ENCODE data around the gene SYTL2.
A peak's percentile ranks its signal among the peaks of the same experiment; 100 is the strongest.
"Not testable (repeated sequence)": the region's sequence is repeated elsewhere in the genome, so short reads cannot be mapped to it uniquely, and the experiment has no call there.

Gene SYTL2

GRCh38 chr11:85672105-85672902 lies 138.6 kb downstream of the SYTL2 start:
- FAIRE-seq, result no peak

GRCh38 chr11:85670949-85671663 lies 139.8 kb downstream of the SYTL2 start:
- FAIRE-seq, result not testable (repeated sequence)

- FAIRE-seq, result peak; percentile 19
Measured at GRCh38 chr11:85668157-85668556, 142.8 kb downstream of the SYTL2 start.

- no peak for FAIRE-seq
Measured at GRCh38 chr11:85666687-85667086, 144.3 kb downstream of the SYTL2 start.

GRCh38 chr11:85665733-85666132 lies 145.2 kb downstream of the SYTL2 start:
- no peak for FAIRE-seq

GRCh38 chr11:85664615-85665481 lies 146.1 kb downstream of the SYTL2 start, which contains the start of gene CREBZF:
Gene CREBZF, minus strand, starts transcription at chr11:85665129. Its CDS starts 254 bp downstream, at chr11:85664875.
- peak; percentile 90 for FAIRE-seq

- no peak for FAIRE-seq
Measured at GRCh38 chr11:85663753-85664614, 147.0 kb downstream of the SYTL2 start.

- FAIRE-seq, result no peak
Measured at GRCh38 chr11:85663080-85663752, 147.7 kb downstream of the SYTL2 start.

GRCh38 chr11:85661972-85662664 lies 148.8 kb downstream of the SYTL2 start:
- FAIRE-seq, result no peak

- FAIRE-seq, result no peak
Measured at GRCh38 chr11:85658180-85658579, 152.8 kb downstream of the SYTL2 start.

GRCh38 chr11:85656777-85657176 lies 154.2 kb downstream of the SYTL2 start:
- FAIRE-seq, result peak; percentile 62

- not testable (repeated sequence) for FAIRE-seq
Measured at GRCh38 chr11:85654343-85654742, 156.6 kb downstream of the SYTL2 start.

GRCh38 chr11:85652786-85653447 lies 158.0 kb downstream of the SYTL2 start:
- peak; percentile 73 for FAIRE-seq

GRCh38 chr11:85651118-85651517 lies 159.8 kb downstream of the SYTL2 start:
- no peak for FAIRE-seq

GRCh38 chr11:85647604-85648299 lies 163.2 kb downstream of the SYTL2 start, which contains the start of gene TMEM126A:
Gene TMEM126A, plus strand, starts transcription at chr11:85647967. Its CDS starts 2,289 bp downstream, at chr11:85650256.
- FAIRE-seq, result peak; percentile 98

GRCh38 chr11:85647078-85647477 lies 163.9 kb downstream of the SYTL2 start:
- no peak for FAIRE-seq
